Stimulated activated CD4-positive, alpha-beta T cell treated with anti-CD3 and anti-CD28 coated beads, TNF-alpha, amount 100 ng/mL, for 1 hour (primary cell): ENCODE results near the gene PRSS48.
"Not testable (repeated sequence)": the region's sequence is repeated elsewhere in the genome, so short reads cannot be mapped to it uniquely, and the experiment has no call there.

Experiments
- DNase-seq, 3 donors: peaks; one replicate each; pipeline ENCODE4 v3.0.0-alpha.2; 2020; ENCODE audit warnings: low read depth in 3 of 3, low spot score in 1 of 3

PRSS48 gene

DNA sequence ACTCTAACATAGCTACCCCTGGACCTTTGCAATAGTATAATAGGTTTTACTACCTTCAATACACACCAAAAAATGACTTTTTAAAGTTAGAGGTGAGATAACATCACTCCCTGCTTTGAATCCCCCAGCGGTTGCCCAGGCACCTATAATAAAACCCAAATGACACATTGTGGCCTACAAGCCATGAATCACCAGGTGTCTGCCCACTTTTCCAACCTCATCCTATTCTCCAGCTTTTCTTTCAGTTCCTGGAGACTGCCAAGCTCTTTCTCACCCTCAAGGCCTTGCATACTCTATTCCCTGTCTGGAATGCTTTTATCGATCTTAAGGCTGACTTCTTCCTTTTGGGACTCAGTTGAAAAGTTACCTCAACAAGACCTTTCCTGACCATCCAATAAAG is 16.4 kb upstream of the PRSS48 start:
- DNase-seq: no peak

DNA sequence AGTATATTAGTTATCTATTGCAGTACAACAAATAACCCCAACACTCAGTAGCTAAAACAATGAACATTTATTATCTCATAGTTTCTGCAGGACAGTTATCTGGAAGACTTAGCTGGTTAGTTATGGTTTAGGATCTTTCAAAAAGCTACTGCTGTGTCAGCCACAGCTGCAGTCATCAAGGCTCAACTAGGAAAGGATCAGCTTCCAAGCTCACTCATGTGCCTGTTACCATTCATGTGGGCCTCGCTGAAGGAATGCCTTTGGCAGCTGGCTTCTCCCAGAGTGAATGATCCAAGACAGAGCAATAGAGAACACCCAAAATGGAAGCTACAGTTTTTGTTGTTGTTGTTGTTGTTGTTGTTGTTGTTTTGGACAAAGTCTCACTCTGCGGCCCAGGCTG is 13.5 kb upstream of the PRSS48 start:
- DNase-seq: no peak

DNA sequence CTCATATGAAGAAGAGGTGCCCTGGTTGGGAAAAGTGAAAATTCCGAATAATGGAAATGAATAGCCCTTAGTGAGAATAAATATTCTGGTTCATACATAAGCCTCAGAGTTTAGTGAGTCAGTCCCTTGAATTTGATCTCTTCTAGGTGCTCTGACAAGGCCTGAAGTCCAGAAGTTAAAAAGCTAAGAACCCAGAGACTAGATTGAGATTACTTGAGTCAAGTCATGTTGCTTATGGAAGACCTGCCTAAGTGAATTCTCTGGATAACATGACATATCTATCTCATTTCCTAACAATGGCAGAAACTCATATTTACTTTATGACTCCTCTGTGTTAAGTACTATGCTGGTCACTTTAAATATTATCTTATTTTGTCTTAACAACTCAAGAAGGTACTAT is 10.5 kb upstream of the PRSS48 start:
- no peak for DNase-seq

DNA sequence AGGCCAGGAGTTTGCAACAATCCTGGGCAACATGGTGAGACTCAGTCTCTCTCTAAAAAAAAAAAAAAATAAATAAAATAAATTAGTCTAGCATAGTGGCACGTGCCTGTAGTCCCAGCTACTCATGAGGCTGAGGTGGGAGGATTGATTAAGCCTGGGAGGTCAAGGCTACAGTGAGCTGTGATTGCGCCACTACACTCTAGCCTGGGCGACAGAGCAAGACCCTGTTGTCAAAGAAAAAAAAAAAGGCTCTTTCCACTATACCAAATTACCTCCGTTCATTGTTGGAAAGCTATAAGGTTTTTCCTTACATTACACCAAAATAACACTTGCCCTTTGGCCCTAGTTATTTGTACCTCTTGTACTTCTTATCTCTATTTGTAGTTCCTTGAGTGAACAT is 9.9 kb upstream of the PRSS48 start:
- no peak for DNase-seq

DNA sequence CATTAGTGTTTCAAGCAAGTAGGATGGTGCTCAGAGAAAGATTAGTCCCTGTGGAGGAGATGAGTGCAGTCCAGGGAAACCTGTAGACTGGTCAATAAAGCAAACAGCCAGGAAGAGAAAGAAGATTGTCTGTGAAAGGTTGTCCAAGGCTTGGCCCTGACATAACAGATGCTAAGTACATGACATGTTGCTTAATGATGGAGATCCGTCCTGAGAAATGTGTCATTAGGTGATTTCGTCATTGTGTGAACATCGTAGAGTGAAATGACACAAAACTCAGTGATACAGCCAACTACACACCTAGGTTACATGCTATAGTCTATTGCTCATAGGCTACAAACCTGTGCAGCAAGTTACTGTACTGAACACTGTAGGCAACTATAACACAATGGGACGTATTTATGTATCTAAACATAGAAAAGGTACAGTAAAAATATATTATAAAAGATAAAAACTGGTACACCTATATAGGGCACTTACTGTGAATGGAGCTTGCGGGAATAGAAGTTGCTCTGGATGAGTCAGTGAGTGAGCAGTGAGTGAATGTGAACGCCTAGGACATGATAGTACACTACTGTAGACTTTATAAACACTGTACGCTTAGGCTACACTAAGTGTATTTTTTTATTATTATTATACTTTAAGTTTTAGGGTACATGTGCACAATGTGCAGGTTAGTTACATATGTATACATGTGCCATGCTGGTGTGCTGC is 9.0 kb upstream of the PRSS48 start:
- DNase-seq: no peak

DNA sequence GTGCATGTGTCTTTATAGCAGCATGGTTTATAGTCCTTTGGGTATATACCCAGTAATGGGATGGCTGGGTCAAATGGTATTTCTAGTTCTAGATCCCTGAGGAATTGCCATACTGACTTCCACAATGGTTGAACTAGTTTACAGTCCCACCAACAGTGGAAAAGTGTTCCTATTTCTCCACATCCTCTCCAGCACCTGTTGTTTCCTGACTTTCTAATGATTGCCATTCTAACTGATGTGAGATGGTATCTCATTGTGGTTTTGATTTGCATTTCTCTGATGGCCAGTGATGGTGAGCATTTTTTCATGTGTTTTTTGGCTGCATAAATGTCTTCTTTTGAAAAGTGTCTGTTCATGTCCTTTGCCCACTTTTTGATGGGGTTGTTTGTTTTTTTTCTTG is 8.1 kb upstream of the PRSS48 start:
- DNase-seq: not testable (repeated sequence)

DNA sequence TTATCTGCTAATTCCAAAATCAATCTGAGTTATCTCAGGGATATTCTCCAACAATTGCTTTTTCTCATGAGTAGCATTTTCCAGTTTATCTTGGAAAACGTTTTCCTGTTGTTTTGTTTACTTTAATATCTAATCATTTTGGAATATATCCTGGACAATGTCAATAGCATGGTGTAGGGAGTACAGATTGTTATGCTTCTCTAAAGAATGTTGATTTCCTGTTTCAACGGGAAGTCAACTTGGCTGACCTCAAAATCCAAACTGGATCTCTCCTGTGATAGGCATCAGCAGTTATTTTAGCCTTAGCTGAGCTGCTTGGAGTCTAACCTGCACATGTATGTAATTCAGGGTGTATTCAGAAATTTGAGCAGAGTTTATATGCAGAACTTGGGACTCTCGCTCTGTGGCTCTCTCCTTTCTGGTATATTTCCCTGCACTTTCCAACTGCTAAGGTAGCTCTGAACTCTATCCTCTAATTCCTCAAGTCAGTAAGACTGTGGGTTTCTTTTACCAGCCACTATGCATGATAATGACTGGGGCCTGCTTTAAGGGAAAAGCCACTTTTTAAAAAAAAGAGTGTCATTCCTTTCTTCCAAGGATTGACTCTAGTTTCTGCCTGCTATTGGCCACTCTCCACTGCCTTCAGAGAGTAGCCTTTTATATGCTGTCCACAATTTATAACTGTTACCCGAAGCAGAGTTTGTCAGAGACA is 7.7 kb downstream of the PRSS48 start:
- no peak for DNase-seq

DNA sequence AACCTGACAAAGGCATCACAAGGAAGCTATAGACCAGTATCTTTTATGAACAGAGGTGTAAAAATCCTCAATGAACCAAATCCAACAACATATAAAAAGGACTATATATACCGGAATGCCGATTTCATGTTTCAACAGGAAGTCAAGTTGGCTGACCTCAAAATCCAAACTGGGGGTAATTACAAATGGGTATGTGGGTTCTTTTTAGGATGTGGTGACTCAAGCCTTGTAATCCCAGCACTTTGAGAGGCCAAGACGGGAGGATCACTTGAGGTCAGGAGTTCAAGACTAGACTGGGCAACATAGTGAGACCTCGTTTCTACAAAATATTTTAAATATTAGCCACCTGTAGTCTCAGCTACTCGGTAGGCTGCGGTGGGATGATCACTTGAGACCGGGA is 10.4 kb downstream of the PRSS48 start:
- no peak for DNase-seq

DNA sequence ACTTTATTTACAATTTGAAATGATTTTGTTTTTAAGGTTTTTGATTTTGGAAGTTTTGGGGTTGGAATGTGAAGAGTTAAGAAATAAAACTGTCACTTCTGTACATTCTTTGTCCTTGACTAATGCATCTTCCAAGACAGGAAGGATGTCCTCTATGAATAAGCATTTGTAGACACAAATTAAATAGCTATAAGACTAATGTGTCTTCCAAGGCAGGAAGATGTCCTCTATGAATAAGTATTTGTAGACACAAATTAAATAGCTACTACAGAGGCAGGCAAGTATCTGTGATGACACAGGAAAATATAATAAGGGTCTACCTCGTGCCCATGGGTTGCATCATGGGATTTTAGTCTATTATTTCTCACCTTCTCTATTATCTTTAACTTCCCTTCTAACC is 14.5 kb downstream of the PRSS48 start:
- no peak for DNase-seq

DNA sequence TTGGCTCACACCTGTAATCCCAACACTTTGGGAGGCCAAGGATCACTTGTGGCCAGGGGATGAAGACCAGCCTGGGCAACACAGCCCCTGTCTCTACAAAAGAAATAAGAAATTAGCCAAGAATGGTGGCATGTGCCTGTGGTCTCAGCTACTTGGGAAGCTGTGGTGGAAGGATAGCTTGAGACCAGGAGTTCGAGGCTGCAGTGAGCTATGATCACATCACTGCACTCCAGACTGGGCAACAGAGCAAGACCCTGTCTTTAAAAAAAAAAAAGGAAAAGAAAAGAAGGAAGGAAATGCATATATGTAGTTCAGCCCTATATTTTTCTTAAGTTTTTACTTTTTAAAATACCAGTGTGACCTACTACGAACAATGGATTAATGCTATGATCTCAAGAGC is 15.1 kb downstream of the PRSS48 start:
- DNase-seq: no peak

DNA sequence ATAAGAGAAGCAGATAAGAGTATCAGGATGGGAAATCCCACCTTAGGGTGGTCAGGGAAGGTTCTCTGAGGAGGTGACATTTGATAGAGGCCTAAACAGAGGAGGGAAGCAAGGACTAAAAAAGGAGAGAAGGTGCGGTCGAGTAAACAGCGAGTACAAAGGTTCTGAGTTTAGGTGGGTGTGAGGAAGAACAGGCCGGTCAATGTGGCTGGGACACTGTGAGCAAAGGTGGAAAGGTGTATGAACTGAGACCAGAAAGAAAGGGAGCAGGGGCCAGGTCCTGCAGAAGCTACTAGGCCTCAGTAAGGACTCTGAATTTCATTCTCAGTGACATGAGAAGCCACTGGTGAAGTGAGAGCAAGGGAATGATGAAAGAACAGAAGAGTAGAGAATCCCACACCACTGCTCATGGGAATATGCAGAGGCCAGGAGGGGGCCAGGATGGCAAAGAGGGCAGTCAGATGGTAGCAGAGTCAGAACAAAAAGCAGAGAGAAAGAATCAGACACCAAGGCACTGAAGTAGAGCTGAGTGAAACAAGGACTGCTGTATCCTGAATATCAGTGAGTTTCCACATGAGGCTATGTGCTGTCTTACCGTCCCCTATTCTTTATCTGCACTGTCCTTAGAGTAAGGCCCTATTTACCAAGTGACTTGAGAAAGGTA is 18.0 kb downstream of the PRSS48 start:
- no peak for DNase-seq

DNA sequence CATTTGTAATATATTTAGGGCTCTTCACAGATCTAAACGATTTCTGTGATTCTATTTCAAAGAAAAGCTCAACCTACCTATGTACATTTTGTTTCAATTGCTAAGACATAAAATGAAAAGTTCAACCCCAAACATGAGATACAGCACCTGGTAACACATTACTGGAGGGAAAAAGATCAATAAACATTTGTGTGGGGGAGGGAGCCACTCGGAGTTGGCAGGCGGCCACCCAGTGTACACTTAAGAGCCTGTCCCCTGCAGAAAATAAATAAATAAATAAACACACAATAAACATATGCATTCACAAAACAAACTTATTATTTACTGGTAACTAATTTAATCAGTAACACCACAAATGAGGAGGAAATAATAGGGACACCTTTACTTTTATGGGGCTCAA is 19.3 kb downstream of the PRSS48 start:
- no peak for DNase-seq

DNA sequence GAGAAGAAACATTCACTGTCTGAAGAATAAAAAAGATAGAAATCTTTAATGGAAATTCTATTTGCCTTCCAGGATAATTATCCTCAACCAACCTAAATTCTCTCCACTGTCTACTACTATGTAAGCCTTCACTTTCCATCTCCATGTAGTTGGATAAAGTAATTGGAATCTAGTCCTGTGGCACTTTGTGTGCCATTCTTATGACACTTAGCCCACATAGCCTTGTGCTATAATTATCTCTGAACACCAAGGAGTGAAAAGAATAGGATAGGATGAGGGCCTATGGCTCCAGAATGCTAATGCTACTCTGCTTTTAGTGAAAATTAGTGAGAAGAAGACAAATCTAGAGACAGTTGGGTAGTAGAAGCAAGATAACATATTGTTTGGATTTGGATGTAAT is 20.2 kb downstream of the PRSS48 start:
- no peak for DNase-seq

DNA sequence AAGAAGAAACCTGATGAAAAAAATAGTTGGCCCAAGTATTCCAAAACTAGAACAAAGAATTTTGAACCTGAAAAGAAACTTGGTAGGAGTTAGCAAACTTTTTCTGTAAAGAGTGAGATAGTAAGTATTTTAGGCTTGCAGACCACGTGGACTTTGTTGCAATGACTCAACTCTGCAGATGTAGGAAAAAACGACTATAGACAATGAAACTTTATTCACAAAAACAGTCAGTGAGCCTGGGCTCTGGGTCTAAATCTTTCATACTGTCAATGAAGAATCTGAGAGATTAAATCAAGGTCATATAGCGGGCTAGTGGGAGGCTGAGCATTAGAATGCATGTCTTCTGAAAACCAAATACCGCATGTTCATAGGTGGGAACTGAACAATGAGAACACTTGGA is 25.5 kb downstream of the PRSS48 start:
- DNase-seq: no peak

DNA sequence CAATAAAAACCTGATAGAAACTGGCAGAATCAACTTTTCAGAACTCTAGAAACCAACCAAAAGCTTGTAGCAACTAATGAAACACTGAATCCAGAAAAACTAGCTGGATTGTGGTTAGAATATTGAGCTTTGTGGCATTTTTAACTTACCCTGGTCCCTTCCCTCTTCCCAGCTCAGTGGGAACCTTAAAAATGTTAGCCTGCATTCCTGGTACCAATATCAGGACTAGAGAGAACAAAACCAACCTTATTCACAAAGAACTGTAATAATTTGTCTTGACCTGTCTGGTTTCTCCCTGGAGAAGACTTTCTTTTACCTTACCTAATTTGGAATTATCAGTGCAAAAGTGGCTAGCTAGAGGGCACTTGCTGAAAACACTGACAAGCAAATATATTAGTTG is 27.3 kb downstream of the PRSS48 start:
- no peak for DNase-seq

DNA sequence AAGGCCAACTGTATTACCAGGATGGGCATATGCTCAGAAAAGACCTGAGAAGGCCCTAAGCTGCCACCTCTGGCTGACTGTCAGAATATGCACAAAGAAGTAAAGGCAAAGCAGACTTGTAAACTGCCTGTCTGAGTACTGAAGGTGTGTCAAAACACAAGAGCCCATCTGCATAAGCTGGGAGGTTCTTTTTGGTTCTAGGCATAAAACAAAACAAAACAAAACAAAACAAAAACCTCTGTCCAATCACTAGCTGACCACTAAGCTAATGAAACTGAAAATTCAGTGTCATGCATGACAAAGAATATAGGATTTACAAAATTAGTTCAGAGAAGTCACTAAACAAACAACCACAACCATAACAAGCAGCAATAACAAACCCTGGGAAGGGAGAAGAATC is 27.8 kb downstream of the PRSS48 start:
- no peak for DNase-seq

DNA sequence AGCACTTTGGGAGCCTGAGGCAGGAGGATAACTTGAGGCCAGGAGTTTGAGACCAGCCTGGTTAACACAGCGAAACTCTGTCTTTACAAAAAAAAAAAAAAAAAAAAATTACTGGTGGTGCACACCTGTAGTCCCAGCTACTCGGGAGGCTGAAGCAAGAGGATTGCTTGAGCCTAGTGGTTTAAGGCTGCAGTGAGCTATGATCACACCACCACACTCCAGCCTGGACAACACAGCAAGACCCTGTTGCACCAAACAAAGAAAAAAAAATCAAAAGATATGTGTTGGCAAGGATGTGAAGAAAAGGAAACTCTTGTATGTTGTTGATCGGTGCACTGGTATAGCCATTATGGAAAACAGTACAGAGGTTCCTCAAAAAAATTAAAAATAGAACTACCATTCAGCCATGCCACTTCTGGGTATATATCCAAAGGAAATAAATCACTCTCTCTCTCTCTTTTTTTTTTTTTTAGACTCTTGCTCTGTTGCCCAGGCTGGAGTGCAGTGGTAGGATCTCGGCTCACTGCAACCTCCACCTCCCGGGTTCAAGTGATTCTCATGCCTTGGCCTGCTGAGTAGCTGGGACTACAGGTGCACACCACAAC is 33.3 kb downstream of the PRSS48 start:
- no peak for DNase-seq

DNA sequence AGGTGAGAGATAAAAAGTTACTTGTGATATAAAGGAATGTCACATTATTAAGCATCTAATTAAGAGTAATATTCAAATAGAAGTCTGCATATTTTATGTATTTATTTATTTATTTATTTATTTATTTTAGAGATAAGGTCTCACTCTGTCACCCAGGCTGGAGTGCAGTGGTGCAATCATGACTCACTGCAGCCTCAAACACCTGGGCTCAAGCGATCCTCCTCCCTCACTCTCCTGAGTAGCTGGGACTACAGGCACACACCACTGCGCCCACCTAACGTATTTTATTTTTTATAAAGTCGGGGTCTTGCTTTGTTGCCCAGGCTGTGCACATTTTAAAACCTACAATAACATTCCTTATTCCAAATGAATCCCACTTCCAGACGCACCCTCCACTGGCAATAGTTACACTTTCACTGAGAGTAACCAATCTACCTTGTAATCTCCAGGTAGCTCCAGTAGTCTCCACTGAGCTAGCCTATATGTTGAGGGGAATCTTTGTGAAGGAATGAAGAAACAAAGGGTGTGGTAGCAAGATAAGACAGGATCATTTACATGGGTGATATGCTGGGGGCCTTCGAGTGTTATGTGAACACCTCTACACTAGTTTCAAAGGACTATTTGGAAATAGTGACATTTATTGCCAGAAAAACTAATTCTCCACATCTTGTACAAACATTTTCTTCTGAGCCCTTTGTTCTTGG is 36.5 kb downstream of the PRSS48 start:
- DNase-seq: no peak

DNA sequence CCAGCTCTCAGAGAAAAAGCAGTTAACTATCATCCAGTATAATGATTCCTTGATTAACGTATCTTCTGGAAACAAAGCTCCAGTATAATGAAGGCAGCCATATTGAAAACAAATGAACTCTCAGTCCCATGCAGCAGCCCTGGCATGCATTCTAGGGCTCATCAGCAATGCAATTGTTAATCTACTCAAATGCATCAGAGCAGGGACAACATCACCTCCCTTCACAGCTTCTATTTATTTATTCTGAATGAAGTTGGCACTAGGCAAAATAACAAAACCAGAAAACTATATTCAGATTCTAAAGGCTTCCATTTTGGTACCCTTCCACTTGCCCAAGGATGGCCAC is 37.0 kb downstream of the PRSS48 start:
- no peak for DNase-seq

DNA sequence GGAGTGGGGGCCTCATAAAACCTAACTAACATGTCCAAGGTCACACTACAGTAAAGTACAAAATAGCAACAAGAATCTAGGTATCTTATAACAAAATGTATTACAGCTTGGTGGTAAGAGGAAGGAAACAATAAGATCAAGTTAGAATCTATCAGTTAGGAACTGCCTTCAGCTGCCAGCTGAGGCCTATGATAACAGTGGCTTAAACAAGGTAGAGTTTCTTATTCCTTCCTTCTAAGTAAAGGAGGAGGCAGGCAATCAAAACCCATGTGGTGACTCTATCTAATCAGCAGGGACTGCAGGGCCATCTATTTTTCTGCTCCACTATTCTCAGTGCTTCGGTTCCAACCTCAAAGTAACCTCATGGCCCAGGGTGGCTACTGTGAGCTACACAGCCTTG is 37.5 kb downstream of the PRSS48 start:
- no peak for DNase-seq

DNA sequence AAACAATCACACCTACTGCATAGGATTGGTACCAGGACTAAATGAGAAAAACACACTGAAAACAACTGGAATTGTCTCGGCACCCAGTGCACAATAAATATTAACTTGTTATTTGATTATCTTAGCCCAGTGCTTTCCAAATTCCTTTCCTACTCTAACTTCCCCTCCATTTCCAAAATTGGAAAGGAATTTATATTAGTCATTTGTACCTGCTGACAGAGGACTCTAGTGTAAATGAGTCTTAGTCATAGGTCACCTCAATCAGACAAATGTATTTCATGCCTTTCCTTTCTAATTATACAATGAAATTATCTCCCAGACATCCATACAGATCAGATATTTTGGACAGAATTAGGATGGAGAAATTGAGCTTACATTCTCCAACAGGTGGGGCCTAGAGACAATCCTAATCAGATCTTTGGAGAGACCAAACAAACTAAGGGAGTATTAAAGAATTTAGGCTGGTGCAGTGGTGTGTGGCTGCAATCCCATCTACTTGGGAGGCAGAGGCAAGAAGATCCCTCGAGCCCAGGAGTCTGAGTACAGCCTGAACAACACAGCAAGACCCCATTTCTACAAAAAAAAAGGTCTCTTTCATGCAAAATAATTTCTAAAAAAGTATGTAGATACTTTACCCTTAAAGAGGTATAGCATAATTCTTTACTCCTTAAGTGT is 38.4 kb downstream of the PRSS48 start:
- DNase-seq: no peak
